Hepatocyte (in vitro differentiated cells): ENCODE data around the gene TWIST2. TPM values are rescaled to one million over a fixed set of nuclear protein-coding genes. Genes with fewer than 3 reads are reported as not detected.

Source experiments
- DNase-seq: peaks from one replicate; pipeline ENCODE4 v3.0.0-alpha.2; 2016; ENCODE audit warnings: low spot score
- H2AFZ ChIP-seq: fragments of 200-600 bp; sonication (generic); 2 replicates; pipeline ENCODE4 v1.6.0; 2016; ENCODE audit warnings: antibody characterized with exemption, mild to moderate bottlenecking
- H3K27ac ChIP-seq: fragments of 200-600 bp; sonication (generic); 2 replicates; pipeline ENCODE4 v1.5.1; 2016; ENCODE audit warnings: mild to moderate bottlenecking
- H3K27me3 ChIP-seq: fragments of 200-600 bp; sonication (generic); 2 replicates; pipeline ENCODE4 v1.6.1; 2016
- H3K36me3 ChIP-seq: fragments of 200-600 bp; sonication (generic); replicated peaks from 2 replicates; pipeline ENCODE4 v1.5.1; 2016; ENCODE audit warnings: low read depth; ENCODE audit not compliant: insufficient read depth
- H3K4me1 ChIP-seq: fragments of 200-600 bp; sonication (generic); 2 replicates; pipeline ENCODE4 v1.5.1; 2016; ENCODE audit warnings: mild to moderate bottlenecking, moderate library complexity; ENCODE audit not compliant: insufficient read depth
- H3K4me2 ChIP-seq: fragments of 200-600 bp; sonication (generic); 2 replicates; pipeline ENCODE4 v1.6.0; 2016
- H3K4me3 ChIP-seq: fragments of 200-600 bp; sonication (generic); 2 replicates; pipeline ENCODE4 v1.5.1; 2016; ENCODE audit warnings: mild to moderate bottlenecking
- H3K79me2 ChIP-seq: fragments of 200-600 bp; sonication (generic); 2 replicates; pipeline ENCODE4 v1.6.0; 2017; ENCODE audit warnings: mild to moderate bottlenecking
- H3K9me2 ChIP-seq: fragments of 200-600 bp; sonication (generic); replicated peaks from 2 replicates; pipeline ENCODE4 v1.6.0; 2017; ENCODE audit warnings: mild to moderate bottlenecking; ENCODE audit not compliant: insufficient read depth
- H3K9me3 ChIP-seq: fragments of 200-600 bp; sonication (generic); 2 replicates; pipeline ENCODE4 v1.5.1; 2016; ENCODE audit warnings: low read depth, mild to moderate bottlenecking
- H4K20me1 ChIP-seq: fragments of 200-600 bp; sonication (generic); 2 replicates; pipeline ENCODE4 v1.6.0; 2016; ENCODE audit warnings: mild to moderate bottlenecking; ENCODE audit not compliant: insufficient read depth, poor library complexity, severe bottlenecking
- EZH2 ChIP-seq: fragments of 200-600 bp; sonication (generic); IDR thresholded peaks from 2 replicates; pipeline ENCODE4 v1.6.1; 2016; ENCODE audit warnings: antibody characterized with exemption, mild to moderate bottlenecking, borderline replicate concordance
- EZH2phosphoT487 ChIP-seq: fragments of 200-600 bp; sonication (generic); IDR thresholded peaks from one replicate; pipeline ENCODE4 v1.6.1; 2018; ENCODE audit warnings: antibody characterized with exemption, mild to moderate bottlenecking, low read depth, moderate library complexity; ENCODE audit not compliant: unreplicated experiment, severe bottlenecking
- WGBS: methylation state at CpG from one replicate; pipeline ENCODE4 v1.1.6; 2016; ENCODE audit warnings: low lambda C conversion rate; ENCODE audit errors: missing lambda C conversion rate; 5-methylcytosine and 5-hydroxymethylcytosine counted together
- polyA plus RNA-seq: library from polyadenylated mRNA; unstranded; fragments of >200 nt; fragmentation: Nextera tagmentation; extraction: Ambion mirVana; gene quantifications from 2 replicates; pipeline ENCODE4 v1.2.1, GENCODE V29; 2016
- total RNA-seq: library from RNA; depleted of rRNA; stranded (reverse); fragments of >200 nt; gene quantifications from 2 replicates; pipeline ENCODE4 v1.2.3, GENCODE V29; 2014
- TF ChIP-seq, protein P1 (sequence below): fragments of 200-600 bp; sonication (generic); IDR thresholded peaks from 2 replicates; pipeline ENCODE4 v1.5.1; 2016; ENCODE audit warnings: antibody characterized with exemption, mild to moderate bottlenecking; ENCODE audit not compliant: poor library complexity

The TWIST2 gene
- total and polyA plus RNA-seq, 2 experiments from 2014 or later: 13.5 to 19.7 TPM

DNA sequence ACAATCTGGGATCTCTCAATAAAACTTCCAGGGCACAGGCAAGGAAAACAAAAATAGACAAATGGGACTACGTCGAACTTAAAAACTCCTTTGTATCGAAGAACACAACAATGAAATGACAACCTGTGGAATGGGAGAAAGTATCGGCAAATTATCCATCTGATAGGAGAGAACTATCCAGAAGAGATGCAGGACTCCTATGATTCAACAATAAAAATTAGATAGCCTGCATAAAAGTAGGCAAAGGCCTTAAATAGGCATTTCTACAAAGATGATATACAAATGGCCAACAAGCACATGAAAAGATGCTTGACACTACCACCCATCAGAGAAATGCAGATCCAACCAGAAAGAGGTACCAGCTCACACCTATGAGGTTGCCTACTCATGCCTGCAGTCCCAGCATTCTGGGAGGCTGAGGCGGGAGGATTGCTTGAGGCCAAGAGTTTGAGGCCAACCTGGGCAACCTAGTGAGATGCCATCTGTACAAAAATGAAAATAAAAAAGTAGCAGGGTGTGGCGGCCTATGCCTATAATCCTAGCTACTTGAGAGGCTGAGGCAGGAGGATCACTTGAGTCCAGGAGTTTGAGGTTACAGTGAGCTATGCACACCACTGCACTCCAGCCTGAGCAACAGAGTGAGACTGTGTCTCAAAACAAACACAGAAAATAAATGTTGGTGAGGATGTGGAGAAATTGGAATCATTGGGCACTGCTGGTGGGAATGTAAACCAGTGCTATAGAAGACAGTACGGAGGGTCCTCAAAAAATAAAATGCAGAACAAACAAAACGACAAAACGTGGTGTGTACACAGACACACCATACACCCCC is 21.6 kb downstream of the TWIST2 start:
- Histone ChIP-seq H3K4me3 (no peak overlapping the region), H3K27me3 (no peaks in the 10 kb centered on the region), H3K27ac (peak overlapping the region; percentile 6), H3K9me2 (no peaks in the 10 kb centered on the region), H3K4me2 (no peak overlapping the region), H3K4me1 (peaks cover 37% of the 10 kb centered on the region), H3K79me2 (peaks cover 20% of the 10 kb centered on the region), H2AFZ (no peak overlapping the region), H3K9me3 (no peaks in the 10 kb centered on the region), H3K36me3 (no peaks in the 10 kb centered on the region), H4K20me1 (no peaks in the 10 kb centered on the region)
- no peak for DNase-seq
- no peak for TF ChIP-seq EZH2
- TF ChIP-seq, protein P1, sequence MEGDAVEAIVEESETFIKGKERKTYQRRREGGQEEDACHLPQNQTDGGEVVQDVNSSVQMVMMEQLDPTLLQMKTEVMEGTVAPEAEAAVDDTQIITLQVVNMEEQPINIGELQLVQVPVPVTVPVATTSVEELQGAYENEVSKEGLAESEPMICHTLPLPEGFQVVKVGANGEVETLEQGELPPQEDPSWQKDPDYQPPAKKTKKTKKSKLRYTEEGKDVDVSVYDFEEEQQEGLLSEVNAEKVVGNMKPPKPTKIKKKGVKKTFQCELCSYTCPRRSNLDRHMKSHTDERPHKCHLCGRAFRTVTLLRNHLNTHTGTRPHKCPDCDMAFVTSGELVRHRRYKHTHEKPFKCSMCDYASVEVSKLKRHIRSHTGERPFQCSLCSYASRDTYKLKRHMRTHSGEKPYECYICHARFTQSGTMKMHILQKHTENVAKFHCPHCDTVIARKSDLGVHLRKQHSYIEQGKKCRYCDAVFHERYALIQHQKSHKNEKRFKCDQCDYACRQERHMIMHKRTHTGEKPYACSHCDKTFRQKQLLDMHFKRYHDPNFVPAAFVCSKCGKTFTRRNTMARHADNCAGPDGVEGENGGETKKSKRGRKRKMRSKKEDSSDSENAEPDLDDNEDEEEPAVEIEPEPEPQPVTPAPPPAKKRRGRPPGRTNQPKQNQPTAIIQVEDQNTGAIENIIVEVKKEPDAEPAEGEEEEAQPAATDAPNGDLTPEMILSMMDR: no peak
- TF ChIP-seq EZH2phosphoT487: no peak
- 82% methylated on average over 9 of the region's 9 CpGs for WGBS

DNA sequence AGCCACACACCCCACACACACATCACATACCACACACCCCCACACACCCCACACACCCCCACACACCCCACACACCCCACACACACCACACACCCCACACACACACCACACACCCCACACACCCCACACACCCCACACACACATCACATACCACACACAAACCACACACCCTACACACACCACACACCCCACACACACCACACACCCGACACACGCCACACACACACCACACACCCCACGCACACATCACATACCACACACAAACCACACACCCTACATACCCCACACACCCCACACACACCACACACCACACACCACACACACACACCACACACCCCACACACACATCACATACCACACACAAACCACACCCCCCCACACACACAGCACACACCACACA is 22.4 kb downstream of the TWIST2 start:
- Histone ChIP-seq H3K4me1 (peaks cover 29% of the 10 kb centered on the region), H3K27ac (no peak overlapping the region), H3K9me2 (no peaks in the 10 kb centered on the region), H3K36me3 (no peaks in the 10 kb centered on the region), H3K4me3 (no peak overlapping the region), H4K20me1 (no peaks in the 10 kb centered on the region), H3K4me2 (no peak overlapping the region), H3K27me3 (no peaks in the 10 kb centered on the region), H2AFZ (no peak overlapping the region), H3K9me3 (no peaks in the 10 kb centered on the region), H3K79me2 (peaks cover 15% of the 10 kb centered on the region)
- WGBS: no CpG with 5 or more reads among the region's 3 CpGs
- no peak for DNase-seq
- TF ChIP-seq, protein P1: no peak
- TF ChIP-seq EZH2phosphoT487 (no peak), EZH2 (no peak)

- Histone ChIP-seq H3K4me2 (no peak overlapping the region), H3K27me3 (no peaks in the 10 kb centered on the region), H4K20me1 (no peaks in the 10 kb centered on the region), H3K4me1 (peaks cover 19% of the 10 kb centered on the region), H3K9me3 (no peaks in the 10 kb centered on the region), H3K27ac (no peak overlapping the region), H3K4me3 (no peak overlapping the region), H3K9me2 (no peaks in the 10 kb centered on the region), H2AFZ (no peak overlapping the region), H3K36me3 (no peaks in the 10 kb centered on the region), H3K79me2 (no peaks in the 10 kb centered on the region)
- no peak for DNase-seq
- TF ChIP-seq EZH2: no peak
- TF ChIP-seq, protein P1: no peak
- TF ChIP-seq EZH2phosphoT487: no peak
- WGBS: 97% methylated on average over 7 of the region's 7 CpGs
These were observed 24.1 kb downstream of the TWIST2 start for GRCh38 chr2:238872026-238872425.
